ENCODE results near the gene ARHGAP42.

DNA sequence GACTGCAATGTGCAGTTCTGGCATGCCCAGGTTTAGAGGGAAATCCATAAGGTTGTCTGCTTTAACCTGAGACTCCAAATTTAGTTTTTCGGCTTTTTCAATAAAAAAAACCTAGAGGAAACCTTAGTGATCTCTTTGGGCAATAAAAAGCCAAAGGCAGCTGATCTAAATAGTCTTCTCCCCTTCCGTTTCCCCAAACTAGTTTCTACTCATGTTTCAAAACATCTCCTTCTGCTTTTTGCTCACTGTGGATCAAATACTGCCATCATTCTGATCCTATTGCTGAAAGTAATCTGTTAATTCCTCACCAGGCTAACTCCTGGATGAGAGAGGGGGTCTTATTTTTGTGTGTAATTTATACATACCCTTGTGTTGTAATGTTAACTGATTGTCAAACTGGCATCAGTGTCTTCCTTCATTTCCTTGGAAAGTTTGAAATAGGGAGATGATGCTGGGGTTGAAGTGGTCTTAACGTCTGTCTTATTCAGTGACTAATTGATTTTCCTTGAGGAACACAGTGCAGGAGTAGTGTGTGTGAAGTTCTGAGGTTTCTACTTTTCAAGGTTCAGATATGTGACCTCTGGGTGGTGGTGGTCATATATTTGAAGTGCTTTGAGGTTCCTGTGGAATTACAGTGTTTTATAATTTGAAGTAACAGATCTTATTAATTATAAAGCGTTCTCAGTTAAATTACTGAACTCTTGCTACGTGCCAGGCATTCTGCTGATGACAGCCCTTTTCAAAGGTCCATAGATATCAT, 55.0 kb downstream of the ARHGAP42 start:
- TF ChIP-seq, protein P1, sequence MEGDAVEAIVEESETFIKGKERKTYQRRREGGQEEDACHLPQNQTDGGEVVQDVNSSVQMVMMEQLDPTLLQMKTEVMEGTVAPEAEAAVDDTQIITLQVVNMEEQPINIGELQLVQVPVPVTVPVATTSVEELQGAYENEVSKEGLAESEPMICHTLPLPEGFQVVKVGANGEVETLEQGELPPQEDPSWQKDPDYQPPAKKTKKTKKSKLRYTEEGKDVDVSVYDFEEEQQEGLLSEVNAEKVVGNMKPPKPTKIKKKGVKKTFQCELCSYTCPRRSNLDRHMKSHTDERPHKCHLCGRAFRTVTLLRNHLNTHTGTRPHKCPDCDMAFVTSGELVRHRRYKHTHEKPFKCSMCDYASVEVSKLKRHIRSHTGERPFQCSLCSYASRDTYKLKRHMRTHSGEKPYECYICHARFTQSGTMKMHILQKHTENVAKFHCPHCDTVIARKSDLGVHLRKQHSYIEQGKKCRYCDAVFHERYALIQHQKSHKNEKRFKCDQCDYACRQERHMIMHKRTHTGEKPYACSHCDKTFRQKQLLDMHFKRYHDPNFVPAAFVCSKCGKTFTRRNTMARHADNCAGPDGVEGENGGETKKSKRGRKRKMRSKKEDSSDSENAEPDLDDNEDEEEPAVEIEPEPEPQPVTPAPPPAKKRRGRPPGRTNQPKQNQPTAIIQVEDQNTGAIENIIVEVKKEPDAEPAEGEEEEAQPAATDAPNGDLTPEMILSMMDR (IDR thresholded peaks at IDR 0.05; ENCODE audit: insufficient read depth, low read length) = no peak
- no peak for TF ChIP-seq POLR2AphosphoS5 (IDR thresholded peaks at IDR 0.05; ENCODE audit: low read depth)

Data from HL-60 (cell line).